ENCODE data around the gene NELFB. TPM values are rescaled to one million over a fixed set of nuclear protein-coding genes. Genes with fewer than 3 reads are reported as not detected.

The NELFB gene
- total RNA-seq, 1 experiment from 2014 or later: 40.5 TPM

DNA sequence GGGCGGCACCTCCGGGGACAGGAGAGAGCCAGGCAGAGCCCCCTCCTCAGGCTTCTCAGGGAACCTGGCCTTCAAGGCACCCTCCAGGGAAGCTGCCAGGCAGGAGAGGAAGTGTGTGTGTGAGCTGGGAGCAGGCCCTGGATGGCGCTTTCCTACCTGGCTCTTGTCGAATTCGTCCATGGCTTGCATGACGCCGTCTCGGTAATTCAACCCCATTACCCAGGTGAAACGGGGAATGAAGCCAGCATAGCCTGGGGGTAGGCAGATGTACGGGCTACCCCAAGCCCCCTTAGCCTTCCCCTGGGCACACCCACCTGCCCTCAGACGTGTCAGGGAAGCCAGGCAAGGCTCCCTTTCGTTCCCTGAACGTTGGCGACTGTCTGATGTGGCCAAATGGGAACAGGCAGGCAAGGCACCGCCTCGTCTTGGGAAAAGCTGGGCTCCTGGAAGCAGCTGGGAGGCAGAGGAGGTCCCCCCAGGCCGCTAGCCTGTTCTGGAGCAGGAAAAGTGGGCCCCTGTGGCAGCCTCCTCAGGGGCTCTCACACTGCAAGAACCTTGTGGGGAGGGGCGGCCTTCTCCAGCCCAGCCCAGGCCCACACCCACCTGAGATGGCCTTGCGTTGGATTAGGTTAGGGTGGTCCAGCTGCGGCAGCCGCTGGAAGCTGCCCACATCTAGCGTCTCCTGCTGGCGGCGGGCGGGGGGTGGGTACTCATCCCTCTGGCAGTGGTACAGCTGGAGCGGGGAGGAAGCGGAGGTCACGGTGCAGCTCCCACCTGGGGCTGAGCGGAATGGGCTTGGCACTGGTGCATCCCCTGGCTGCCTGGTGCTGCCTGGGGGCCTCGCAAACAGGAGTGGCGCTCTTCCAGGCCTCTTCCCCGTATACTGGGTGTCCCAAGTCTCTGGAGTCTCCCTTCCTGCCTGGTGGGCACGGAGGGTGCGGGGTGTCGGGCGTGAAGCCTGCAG, 10.4 kb upstream of the NELFB start:
- no peak overlapping the region for H3K27ac Mint-ChIP-seq (ENCODE audit: low read depth, unreplicated experiment)
- peaks cover 41% of the 10 kb centered on the region for H3K36me3 Mint-ChIP-seq (ENCODE audit: insufficient read depth, unreplicated experiment)
- no peak overlapping the region for H3K4me3 Mint-ChIP-seq (ENCODE audit: unreplicated experiment)
- intact Hi-C loops (cut with micrococcal nuclease): no loop called here
- BruUV-seq (replicated peaks): no TSS peak
- DNase-seq (ENCODE audit: unreplicated experiment): no peak
- no peaks in the 10 kb centered on the region for H3K27me3 Mint-ChIP-seq (ENCODE audit: insufficient read depth, unreplicated experiment)
- peaks cover 15% of the 10 kb centered on the region for H3K4me1 Mint-ChIP-seq (ENCODE audit: insufficient read depth, unreplicated experiment)
- TF ChIP-seq, protein P1, sequence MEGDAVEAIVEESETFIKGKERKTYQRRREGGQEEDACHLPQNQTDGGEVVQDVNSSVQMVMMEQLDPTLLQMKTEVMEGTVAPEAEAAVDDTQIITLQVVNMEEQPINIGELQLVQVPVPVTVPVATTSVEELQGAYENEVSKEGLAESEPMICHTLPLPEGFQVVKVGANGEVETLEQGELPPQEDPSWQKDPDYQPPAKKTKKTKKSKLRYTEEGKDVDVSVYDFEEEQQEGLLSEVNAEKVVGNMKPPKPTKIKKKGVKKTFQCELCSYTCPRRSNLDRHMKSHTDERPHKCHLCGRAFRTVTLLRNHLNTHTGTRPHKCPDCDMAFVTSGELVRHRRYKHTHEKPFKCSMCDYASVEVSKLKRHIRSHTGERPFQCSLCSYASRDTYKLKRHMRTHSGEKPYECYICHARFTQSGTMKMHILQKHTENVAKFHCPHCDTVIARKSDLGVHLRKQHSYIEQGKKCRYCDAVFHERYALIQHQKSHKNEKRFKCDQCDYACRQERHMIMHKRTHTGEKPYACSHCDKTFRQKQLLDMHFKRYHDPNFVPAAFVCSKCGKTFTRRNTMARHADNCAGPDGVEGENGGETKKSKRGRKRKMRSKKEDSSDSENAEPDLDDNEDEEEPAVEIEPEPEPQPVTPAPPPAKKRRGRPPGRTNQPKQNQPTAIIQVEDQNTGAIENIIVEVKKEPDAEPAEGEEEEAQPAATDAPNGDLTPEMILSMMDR (IDR thresholded peaks at IDR 0.05; ENCODE audit: unreplicated experiment): no peak
- POLR2A ChIA-PET: interaction anchor here (0.6 to 8.6 kb wide), 3 partner anchors 10 to 199 kb away, joined by 3 to 118 read pairs (median 3); partner anchors contain the start of genes NELFB and NRARP
- H3K9me3 Mint-ChIP-seq (ENCODE audit: unreplicated experiment): no peaks in the 10 kb centered on the region
- CTCF ChIA-PET: interaction anchor here (0.6 to 1.3 kb wide), 7 partner anchors 8 to 198 kb away, joined by 3 to 11 read pairs (median 3); partner anchors contain the start of gene NELFB

GRCh38 chr9:137245450-137246421, 9.4 kb upstream of the NELFB start:
- no peak overlapping the region for H3K4me3 Mint-ChIP-seq (ENCODE audit: unreplicated experiment)
- POLR2A ChIA-PET: interaction anchor here (0.6 to 8.6 kb wide), 2 partner anchors 9 to 57 kb away, joined by 3 to 118 read pairs; partner anchors contain the start of genes NELFB and NRARP
- no TSS peak for BruUV-seq (replicated peaks)
- TF ChIP-seq, protein P1 (IDR thresholded peaks at IDR 0.05; ENCODE audit: unreplicated experiment): no peak
- no peaks in the 10 kb centered on the region for H3K27me3 Mint-ChIP-seq (ENCODE audit: insufficient read depth, unreplicated experiment)
- no peak for DNase-seq (ENCODE audit: unreplicated experiment)
- peaks cover 38% of the 10 kb centered on the region for H3K36me3 Mint-ChIP-seq (ENCODE audit: insufficient read depth, unreplicated experiment)
- H3K27ac Mint-ChIP-seq (ENCODE audit: low read depth, unreplicated experiment): no peak overlapping the region
- intact Hi-C loops (cut with micrococcal nuclease): no loop called here
- CTCF ChIA-PET: interaction anchor here (0.6 to 1.3 kb wide), 4 partner anchors 9 to 199 kb away, joined by 3 to 6 read pairs (median 3); no protein-coding TSS in a partner anchor
- no peaks in the 10 kb centered on the region for H3K9me3 Mint-ChIP-seq (ENCODE audit: unreplicated experiment)
- peaks cover 15% of the 10 kb centered on the region for H3K4me1 Mint-ChIP-seq (ENCODE audit: insufficient read depth, unreplicated experiment)

DNA sequence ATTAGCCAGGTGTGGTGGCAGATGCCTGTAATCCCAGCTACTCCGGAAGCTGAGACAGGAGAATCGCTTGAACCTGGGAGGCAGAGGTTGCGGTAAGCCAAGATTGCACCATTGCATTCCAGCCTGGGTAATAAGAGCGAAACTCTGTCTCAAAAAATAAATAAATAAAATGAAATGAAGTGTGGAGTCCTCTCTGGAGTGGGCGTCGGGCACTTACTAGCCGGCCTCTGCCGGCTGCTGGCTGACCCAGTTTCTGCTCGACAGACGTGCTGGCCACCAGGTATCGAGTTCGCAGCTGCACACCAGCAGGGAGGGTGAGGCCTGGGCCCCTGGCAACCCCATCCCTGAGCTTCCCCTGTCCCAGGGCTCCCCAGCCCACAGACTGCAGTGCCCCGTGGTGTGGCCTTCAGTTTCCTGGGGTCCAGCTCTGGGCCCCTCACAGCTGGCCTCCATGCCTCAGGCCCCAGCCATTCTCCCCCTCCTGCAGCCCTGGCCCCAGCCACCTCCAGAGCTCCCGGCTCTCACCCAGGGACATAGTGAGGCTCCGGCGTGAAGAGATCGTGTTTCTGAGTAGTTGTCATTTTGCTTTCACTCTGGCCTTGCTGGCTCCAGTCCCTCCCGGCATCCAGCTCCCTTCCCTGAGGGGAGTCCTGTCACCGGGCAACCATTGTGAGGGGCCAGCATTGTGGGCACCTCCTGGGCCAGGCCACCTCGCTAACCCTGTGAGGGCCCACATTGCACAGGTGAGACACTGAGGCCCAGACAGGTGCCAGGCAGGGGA, 7.8 kb upstream of the NELFB start:
- POLR2A ChIA-PET: interaction anchor here (0.6 to 8.6 kb wide), 3 partner anchors 7 to 42 kb away, joined by 3 to 118 read pairs (median 4); partner anchors contain the start of gene NELFB
- DNase-seq (ENCODE audit: unreplicated experiment): no peak
- H3K4me3 Mint-ChIP-seq (ENCODE audit: unreplicated experiment): no peak overlapping the region
- H3K4me1 Mint-ChIP-seq (ENCODE audit: insufficient read depth, unreplicated experiment): peaks cover 15% of the 10 kb centered on the region
- no peaks in the 10 kb centered on the region for H3K27me3 Mint-ChIP-seq (ENCODE audit: insufficient read depth, unreplicated experiment)
- no peaks in the 10 kb centered on the region for H3K9me3 Mint-ChIP-seq (ENCODE audit: unreplicated experiment)
- H3K36me3 Mint-ChIP-seq (ENCODE audit: insufficient read depth, unreplicated experiment): peaks cover 22% of the 10 kb centered on the region
- H3K27ac Mint-ChIP-seq (ENCODE audit: low read depth, unreplicated experiment): no peak overlapping the region
- BruUV-seq (replicated peaks): no TSS peak
- intact Hi-C loops (cut with micrococcal nuclease): no loop called here
- CTCF ChIA-PET: interaction anchor here (0.6 to 0.9 kb wide), 3 partner anchors 9 to 518 kb away, joined by 3 to 4 read pairs (median 3); no protein-coding TSS in a partner anchor
- TF ChIP-seq, protein P1 (IDR thresholded peaks at IDR 0.05; ENCODE audit: unreplicated experiment): no peak
